Fibroblast of skin of back (primary cell): ENCODE data around the gene MRPL33.
A peak's percentile ranks its signal among the peaks of the same experiment; 100 is the strongest.

Experiments used
- DNase-seq: peaks from one replicate; pipeline ENCODE4 v3.0.0-alpha.2; 2013

MRPL33 gene

DNA sequence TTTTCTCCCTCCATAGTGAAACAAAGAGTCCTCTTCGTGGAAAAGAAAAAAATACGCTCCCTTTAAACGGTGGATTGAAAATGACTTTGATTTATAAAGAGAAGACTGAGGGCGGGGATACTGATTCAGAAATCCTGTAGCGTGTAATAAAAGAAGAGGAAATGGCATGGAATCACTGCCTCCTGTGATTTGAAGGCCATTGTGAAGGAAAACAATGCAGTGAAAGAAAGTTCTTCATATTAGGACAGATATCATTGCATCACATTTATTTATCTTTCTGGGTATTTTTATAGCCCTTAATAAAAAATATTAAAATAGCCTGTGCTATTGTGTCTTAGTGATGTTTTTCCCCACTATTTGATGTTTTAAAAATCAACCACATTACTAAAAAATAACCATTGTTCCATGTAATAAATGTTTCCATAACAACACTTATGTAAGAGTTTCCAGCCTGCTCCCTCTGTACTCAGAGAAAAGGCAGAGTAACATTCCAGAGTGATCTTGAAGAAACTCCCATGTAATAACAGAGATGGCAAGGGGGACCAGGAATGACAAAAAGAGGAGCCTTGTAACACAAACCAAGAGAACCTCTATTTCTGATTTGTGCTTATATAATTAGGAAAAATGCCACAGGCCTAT, 8.0 kb downstream of the MRPL33 start:
- DNase-seq, result no peak

DNA sequence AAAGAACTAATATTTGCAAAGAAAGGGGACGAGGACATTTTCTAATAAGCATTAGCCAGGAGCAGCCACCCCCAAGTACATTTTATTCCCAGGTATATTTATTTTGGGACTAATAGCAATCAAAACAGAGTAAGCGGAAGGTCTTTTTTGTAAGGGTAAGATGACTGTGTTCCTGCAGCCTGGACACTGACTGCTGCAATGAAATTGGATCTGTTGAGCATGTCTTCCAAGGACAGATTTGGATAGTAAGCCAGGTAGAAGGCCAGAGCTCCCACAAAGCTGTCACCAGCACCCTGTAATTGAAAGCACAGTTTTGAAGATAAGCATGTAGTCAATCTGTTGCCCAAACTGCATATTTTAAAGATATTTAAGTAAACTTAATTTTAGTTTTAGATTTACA, 10.0 kb downstream of the MRPL33 start:
- DNase-seq, result no peak

DNA sequence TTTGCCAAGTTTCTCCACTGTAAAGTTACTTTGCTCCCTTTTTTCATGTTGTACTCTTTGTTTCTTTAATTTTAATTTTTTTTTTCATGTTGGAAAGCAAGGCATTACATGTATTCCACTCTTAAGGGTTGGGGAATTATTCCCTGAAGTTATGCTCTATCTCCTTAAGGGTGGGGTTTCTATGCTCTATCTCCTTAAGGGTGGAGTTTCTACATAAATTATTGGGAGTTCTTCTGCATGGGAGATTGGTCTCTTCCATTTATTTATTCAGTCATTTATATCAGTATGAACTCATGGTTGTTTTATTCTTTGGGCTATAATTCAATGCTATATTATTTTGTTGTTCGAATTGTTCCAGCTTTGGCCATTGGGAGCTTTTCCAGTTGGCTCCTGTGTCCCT, 11.2 kb downstream of the MRPL33 start:
- DNase-seq, result no peak

DNA sequence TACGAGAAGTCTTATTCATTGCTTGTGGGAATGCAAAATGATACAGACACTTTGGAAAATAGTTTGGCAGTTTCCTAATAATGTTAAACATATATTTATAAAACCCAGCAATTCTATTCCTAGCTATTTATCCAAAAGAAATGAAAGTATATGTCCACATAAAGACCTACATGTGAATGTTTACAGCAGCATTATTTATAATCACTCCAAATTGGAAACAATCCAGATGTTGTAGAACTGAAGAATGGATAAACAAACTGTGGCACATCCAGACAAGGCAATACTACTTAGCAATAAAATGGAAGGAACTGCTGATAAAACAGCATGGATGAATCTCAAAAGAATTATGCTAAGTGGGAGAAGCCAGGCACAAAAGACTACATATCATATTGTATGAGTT, 19.3 kb downstream of the MRPL33 start:
- no peak for DNase-seq

DNA sequence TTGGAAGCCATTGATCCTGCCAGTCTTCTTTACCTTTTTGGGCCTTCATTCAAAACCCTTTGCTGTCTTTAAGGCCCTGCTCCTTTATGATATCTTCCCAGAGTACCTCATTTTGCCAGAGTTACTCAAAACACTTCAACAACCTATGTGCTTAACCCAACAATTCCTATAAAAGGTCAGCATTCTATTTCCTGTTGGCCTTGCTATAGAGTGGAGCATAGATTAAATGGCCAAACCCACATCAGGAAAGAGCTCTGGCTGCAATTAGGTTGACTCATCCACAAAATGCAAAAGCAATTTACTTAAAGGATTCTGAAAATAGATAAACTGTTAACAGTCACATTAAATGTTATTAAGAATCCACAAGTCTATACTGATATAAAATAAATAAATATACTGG, 21.2 kb downstream of the MRPL33 start:
- DNase-seq, result peak; percentile 75

DNA sequence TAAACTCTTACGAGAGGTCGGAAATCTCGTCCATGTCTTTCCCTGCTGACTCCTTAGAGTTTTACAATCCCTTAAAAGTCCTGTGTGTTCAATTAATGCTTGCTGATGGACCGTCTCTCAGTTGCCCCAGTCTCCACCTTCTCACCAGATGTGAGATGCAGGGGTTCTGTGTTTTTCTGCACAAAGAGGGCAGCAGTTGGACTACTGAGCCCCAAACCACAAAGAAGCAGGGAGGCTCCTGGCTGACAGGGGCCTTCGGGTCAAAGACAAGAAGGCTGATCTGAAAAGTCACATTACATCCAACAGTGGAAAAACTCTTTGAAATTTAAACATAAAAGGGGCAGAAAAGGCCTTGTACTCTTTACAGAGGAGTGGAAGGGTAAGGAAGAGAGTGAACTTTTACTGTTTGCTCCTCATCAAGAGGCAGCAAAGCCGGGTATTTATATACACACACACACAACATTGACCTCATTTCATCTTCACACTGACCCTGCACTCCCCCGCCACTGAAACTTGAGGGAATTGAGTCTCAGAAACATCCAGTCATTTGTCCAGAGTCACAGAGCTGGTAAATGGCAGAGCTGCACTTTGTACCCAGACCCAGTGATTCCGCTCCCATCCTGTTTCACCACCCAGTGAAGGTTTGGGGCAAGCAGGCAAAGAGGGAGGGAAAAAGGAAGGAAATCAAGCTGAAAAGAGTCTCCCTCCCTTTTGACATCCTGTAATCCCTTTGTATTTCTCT, 23.7 kb downstream of the MRPL33 start:
- no peak for DNase-seq

DNA sequence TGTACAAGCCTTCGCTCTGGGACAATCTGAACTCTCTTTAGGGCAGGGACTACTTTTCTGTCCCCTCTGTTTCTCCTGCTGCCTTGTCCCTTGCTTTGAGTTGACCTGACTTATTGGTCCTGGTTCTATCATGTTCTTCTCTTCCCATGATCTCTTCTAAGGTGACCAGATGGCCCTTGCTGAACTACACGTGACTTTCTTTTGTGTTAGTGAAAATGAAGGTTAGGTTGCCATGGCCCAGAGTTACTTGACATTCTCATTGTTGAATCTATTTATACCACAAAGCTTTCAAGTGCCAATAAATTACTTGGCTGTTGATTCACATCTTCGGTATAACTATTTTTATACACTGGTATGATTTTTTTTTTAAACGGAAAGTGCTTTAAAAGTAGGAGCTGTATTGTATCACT, 24.4 kb downstream of the MRPL33 start:
- DNase-seq, result peak; percentile 67

DNA sequence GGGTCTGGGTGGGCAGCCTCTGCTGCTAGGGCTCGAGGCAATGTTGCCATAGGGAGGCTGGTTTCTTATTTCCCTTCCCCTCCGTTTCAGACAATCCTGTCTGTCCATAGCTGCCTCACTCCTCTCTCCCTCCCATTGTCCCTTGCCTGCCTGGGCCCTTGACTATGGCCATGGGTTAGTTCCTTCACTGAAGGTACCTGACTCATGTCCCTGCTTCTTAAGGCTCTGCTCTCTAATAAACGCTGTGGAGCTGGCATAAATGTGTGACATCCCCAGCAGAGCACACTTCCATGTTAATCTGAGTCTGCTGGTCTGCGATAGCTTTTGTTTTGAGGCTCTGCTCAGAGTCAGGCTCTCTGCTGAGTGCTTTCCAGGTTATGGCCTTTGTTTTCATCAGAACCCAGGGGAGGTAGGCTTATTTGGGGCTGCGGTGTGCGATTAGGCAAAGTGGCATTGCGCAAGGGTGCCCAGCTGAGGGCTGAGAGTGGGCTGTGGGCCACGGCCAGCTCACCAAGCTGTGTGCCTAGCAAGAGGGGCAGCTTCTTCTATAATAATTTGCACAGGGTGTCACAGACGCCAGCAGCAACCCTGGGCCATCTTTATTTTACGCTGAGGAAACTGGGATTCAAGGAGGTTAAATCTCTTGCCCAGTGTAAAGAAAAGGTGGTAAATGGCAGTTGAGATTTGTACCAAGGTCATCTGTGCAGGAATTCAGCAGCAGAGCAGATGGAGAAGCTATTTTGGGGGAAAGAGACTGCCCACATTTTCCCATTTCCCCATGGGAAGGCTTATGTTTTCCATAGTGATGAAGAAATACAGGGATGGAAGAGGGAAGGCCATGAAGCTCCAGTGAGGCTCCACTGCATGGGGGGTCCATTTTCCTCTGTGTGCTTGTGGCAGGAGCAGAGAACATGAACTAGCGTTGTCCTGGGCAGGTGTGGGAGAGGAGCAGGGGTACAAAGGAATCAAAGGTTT, 25.6 kb downstream of the MRPL33 start:
- peak; percentile 24 for DNase-seq

DNA sequence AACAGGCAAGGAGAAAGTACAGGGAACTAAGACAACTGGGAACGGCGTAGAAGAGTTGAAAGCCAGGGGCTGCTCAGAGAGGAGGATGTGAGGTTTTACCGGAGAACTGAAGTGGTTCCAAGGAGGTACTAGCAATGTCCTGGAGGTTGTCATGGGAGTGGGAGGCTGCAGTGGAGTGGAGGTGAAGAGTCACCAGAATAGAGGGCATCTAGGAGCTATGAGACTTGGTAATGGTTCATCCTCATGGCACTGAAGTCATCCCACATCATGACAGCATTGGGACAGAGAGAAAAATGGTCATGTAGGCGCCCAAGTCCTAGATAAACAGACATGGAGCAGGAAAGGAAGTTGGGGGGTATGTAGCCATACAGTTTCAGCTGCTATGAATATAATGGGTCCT, 26.3 kb downstream of the MRPL33 start:
- no peak for DNase-seq

DNA sequence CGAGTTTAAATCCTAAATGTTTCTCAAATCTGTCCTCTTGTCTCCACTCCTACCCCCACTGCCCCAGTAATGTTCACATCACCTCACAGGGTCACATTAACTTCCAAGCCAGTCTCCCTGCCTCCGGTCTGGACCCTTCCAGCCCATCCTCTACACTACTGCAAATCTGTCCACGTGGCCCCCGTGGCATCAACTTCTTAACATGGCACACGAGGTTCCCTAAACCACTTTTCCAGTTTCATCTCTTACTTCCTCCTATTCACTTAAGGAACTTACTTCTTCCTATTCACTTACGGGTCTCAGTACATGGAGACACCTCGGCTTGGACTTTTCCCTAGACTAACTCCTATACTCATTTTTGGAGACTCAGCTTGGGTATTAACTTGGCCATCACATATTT, 27.0 kb downstream of the MRPL33 start:
- no peak for DNase-seq

DNA sequence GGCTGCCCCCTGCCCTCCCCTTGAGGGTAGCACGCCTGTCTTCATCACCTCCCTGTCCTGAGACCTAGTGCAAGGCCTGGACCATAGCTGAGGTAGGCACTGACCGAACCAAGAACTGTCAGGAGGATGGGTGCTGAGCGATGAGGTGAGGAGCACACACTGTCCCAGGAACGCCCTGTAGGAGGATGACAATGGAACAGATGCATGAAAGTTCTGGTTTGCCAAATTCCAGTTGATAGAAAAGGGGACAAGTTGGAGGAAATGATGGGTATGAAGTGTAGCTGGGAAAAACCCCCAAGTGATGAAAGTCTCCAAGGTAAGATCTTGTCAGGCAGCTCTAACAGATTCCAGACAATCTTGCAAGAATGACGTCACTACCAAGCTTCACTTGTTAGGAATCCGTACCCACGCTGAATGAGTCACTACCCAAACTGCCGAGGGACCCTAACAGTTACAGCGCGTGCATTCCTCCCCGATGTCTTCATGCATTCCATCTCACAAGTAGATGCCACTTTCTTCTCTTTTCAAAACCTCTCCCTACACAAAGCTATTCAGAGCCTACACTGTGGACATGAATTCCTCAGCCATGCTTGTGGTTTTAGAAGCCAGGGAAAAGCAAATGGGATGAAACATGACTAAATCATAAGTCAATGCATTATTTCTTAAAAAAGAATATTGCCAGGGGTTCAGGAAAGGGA, 27.6 kb downstream of the MRPL33 start:
- peak; percentile 100 for DNase-seq

DNA sequence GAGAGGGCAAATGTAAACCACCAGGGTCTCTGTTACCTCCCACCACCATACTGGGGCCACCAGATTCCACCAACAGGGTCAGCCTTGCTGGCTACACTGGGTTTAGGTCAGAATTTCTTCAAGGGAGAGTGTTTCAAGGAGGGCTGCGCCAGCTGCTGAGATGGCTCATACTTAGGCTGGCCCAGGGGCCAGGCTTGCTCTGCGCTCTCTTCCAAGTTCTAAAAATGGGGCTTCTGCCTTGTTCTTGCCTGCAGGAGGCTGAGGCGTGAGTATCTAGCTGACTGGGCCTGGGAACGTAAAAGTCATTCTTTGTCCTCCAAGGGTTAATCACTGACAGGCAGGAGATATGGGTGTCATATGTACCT, 28.1 kb downstream of the MRPL33 start:
- DNase-seq, result no peak

DNA sequence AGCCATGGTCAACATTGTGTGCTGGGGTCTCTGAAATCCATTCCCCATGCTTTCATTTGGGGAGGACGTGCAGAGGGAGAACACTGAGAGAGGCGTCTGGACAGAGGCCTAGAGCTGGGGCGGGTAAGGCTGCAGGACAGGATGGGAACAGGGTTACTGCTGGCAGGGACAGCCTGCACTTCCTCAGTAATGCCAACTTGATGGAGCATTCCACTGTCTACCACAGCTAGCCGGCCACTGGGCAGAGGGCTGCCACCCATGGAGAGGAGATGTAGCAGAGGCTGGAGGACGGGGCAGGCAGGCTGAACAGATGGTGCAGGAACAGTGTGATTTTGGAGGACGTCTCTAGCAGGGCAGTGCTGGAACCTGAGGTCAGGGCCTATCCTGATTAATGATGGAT, 29.3 kb downstream of the MRPL33 start:
- no peak for DNase-seq

DNA sequence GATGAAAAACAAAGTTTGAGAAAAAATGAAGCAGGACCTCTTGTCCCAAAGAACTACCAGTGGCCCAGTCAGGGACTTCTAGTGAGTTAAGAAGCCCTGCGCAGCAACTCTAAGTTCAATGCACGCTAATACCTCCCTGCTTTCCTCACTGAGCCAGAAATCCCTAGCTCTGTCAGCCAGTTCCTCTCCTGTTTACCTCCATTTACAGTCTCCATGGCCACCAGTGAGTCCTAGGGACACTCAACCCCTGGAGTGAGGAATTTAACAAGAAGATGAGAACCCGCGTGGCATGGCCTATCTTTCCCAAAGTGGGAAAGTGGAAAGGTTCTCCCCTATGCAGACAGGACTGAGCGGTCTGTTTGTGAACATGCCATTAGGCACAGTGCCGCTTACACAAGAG, 31.0 kb downstream of the MRPL33 start:
- DNase-seq, result peak; percentile 25

DNA sequence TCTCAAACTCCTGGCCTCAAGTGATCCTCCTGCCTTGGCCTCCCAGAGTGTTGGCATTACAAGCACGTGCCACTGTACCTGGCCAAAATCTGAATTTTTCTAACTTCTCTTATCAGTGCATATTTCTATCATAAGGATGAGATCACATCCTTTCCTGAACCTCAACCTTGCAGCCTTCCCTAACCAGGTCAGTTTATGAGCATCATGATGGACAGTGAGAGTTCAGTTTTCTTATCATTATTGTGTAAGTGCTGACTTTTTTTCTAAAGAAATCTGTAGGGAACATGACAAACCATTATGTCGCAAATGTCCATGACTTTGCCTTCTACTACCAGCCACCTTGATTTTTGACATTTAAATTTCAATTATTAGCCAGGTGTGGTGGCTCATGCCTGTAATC, 31.5 kb downstream of the MRPL33 start:
- DNase-seq, result no peak

DNA sequence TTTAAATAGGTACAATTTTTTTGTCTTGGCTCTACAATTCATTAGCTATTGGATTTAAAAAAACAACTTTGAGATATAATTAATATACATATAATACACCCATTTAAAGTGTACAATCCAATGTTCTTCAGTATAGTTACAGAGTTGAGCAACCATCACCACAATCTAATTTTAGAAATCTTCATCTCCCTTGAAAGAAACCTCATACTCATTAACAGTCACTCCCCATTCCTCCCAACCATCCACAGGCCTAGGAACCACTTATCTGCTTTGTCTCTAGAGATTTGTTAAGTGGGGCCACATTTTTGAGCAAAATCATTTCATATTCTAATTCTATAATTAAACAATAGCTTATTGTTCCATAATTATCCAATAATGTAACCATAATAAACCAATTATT, 32.6 kb downstream of the MRPL33 start:
- peak; percentile 55 for DNase-seq

DNA sequence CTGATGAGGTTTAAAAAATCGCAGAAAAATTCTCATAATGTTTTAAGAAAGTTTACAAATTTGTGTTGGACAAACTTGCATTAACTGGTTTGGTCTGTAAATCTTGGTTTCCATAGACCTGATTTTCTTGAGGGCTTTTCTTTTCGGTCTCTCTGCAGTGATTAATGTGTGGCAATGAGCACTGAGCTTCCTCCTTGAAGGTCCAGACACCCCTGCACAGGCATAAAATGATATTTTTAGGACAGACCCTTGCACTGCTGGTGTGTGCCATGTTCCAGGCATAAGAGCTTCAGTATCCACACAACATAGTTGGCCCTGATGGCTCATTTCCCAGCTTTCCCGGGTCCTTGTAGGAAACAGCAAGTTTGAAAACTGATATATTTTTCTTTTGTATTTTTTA, 33.7 kb downstream of the MRPL33 start:
- DNase-seq, result no peak

DNA sequence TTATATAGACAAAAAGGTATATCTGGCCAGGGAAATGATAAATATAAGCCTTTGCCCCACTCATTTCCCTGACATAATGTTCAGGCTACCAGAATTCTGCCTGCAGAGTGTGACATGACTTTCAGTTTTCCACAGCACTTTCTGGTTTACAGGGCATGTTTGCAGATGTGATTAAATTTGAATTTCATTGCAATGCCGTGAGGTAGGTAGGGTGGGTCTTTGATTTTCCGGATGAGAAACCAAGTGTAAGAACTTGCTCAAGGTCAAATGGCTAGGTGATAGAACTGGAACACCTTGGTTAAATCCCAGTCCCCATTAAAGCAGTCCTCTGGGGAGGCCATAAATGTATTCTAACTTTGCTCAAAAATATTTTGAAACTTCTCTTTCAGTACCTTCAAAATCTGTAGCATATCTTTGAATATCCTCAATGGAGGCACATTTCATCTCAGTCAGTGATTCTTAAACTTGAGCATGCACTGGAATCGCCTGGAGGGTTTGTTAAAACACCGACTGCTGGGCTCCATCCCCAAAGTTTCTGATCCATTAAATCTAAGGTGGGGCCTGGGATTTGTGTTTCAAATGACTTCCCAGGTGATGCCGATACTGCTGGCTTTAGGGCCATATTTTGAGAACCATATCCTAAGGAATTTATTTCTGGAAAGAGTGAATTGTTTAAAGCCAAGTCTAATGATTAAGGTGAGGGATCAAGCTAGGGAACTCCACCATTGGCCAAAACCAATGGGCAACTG, 35.0 kb downstream of the MRPL33 start:
- no peak for DNase-seq

DNA sequence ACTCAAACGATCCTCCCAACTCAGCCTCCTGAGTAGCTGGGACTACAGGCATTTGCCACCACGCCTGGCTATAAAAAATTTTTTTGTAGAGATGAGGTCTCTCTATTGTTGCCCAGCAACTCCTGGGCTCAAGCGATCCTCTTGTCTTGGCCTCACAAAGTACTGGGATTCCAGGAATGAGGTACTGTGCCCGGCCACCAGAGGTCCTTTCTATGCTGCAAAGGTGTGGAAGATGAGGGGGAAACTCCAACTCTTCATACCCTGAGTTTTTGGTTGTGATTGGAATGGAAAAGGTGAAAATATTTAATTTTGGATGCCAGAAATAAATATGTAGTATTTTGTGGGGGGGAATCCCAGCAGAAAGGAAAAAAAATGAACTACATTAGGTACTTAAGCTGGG, 36.0 kb downstream of the MRPL33 start:
- DNase-seq, result peak; percentile 40

DNA sequence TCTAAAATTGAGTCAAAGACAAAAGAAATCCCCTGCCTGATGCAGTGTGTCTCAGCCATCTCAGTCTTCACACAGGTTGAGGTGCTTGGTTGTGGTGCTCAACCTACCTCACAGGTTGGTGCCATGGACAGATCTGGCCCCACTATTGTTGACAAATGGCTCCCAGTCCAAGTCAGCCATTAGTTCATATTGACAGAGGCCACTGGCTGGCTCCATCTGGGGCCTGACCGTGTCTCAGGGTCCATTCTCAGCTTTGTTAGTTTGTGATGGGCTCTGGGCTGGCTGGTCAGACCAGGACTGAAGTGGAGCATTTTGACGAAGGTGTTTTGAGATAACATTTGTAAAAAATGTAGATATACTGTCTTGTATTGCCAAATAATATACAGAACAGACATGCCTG, 36.9 kb downstream of the MRPL33 start:
- DNase-seq, result no peak

DNA sequence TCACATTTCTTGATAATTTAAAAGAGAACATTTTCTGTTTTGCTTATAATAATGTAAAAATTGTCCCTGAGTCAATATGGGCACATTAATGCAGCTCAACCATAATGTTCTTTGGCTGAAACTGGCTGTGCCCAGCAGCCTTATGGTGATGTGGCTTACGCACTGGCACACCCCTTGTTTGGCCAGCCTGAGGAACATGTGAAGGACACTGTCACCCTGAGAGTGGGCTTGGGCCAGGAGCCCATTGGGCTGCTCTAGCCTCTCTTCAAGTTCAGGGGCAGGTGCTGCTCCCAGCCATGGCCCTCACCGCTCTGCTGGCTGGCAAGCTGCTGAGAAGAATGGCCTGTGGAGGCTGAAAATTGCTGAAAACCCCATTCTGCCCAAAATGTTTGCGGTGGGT, 37.5 kb downstream of the MRPL33 start:
- DNase-seq, result no peak

DNA sequence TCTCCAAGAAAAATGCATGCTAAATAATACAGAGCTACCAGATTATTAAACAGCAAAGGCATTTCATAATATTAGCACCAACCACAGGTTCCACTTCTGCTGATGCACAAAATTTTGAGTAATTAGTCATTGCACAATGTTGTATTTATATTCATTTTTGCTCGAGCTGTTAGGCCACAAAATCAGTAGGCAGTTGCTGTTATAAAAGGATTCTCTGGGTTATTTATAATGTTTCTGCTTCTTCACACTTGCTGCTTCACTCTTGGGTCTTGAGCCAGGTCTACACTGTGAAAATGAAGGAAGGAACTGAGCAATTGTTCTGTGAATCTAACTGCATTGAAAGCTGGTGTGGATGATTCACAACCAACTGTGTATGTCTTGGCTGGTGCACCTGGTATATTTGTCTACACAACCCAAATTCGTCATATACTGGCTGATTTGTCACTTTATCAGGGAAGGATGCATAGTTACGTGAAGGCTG, 38.3 kb downstream of the MRPL33 start:
- peak; percentile 82 for DNase-seq
